WTC11 (cell line): ENCODE data around the gene CCDC71.

ENCODE experiments used
- ATF1 ChIP-seq: sonication (generic); formaldehyde crosslinking; IDR thresholded peaks from 2 replicates; pipeline ENCODE4 v1.8.1; 2023; ENCODE audit warnings: mild to moderate bottlenecking, moderate library complexity, missing genetic modification reagents
- JAZF1 ChIP-seq: fragments of 250-450 bp; sonication (Bioruptor Pico); IDR thresholded peaks from 2 replicates; pipeline ENCODE4 v1.9.0; 2021; ENCODE audit warnings: moderate library complexity, mild to moderate bottlenecking, inconsistent platforms
- NFATC4 ChIP-seq: fragments of 250-450 bp; sonication (Bioruptor Pico); IDR thresholded peaks from 2 replicates; pipeline ENCODE4 v1.9.0; 2021; ENCODE audit warnings: mild to moderate bottlenecking
- PREB ChIP-seq: sonication (generic); formaldehyde crosslinking; IDR thresholded peaks from 2 replicates; pipeline ENCODE4 v1.8.1; 2022; ENCODE audit warnings: mild to moderate bottlenecking, missing genetic modification reagents, moderate library complexity, borderline replicate concordance
- PRRX2 ChIP-seq: fragments of 250-450 bp; sonication (Bioruptor Pico); IDR thresholded peaks from 2 replicates; pipeline ENCODE4 v1.8.0; 2021; ENCODE audit warnings: mild to moderate bottlenecking
- RELA ChIP-seq: sonication (generic); formaldehyde crosslinking; IDR thresholded peaks from 2 replicates; pipeline ENCODE4 v1.8.1; 2022; ENCODE audit warnings: missing genetic modification reagents, mild to moderate bottlenecking, borderline replicate concordance
- SOX15 ChIP-seq: fragments of 250-450 bp; sonication (Bioruptor Pico); IDR thresholded peaks from 2 replicates; pipeline ENCODE4 v1.9.0; 2021; ENCODE audit warnings: mild to moderate bottlenecking
- SP1 ChIP-seq: sonication (generic); formaldehyde crosslinking; conservative IDR thresholded peaks from 2 replicates; pipeline ENCODE4 v1.8.1; 2022; ENCODE audit warnings: missing genetic modification reagents
- TEAD4 ChIP-seq: sonication (generic); formaldehyde crosslinking; IDR thresholded peaks from 2 replicates; pipeline ENCODE4 v1.8.0; 2022; ENCODE audit warnings: mild to moderate bottlenecking, missing genetic modification reagents
- USF2 ChIP-seq: sonication (generic); formaldehyde crosslinking; IDR thresholded peaks from 2 replicates; pipeline ENCODE4 v1.8.1; 2023; ENCODE audit warnings: mild to moderate bottlenecking, missing genetic modification reagents, moderate library complexity
- ZNF121 ChIP-seq: sonication (generic); formaldehyde crosslinking; IDR thresholded peaks from 2 replicates; pipeline ENCODE4 v1.8.0; 2023; ENCODE audit warnings: missing genetic modification reagents
- ZNF232 ChIP-seq: sonication (generic); formaldehyde crosslinking; IDR thresholded peaks from 2 replicates; pipeline ENCODE4 v1.8.0; 2022; ENCODE audit warnings: mild to moderate bottlenecking, missing genetic modification reagents
- ZNF263 ChIP-seq: sonication (generic); formaldehyde crosslinking; IDR thresholded peaks from 2 replicates; pipeline ENCODE4 v1.8.1; 2022; ENCODE audit warnings: low read depth, mild to moderate bottlenecking, moderate library complexity, missing genetic modification reagents
- TF ChIP-seq, protein P1 (sequence below): fragments of 200-600 bp; IDR thresholded peaks from 2 replicates; pipeline ENCODE4 v1.8.0; 2022; ENCODE audit warnings: antibody characterized with exemption

DNA sequence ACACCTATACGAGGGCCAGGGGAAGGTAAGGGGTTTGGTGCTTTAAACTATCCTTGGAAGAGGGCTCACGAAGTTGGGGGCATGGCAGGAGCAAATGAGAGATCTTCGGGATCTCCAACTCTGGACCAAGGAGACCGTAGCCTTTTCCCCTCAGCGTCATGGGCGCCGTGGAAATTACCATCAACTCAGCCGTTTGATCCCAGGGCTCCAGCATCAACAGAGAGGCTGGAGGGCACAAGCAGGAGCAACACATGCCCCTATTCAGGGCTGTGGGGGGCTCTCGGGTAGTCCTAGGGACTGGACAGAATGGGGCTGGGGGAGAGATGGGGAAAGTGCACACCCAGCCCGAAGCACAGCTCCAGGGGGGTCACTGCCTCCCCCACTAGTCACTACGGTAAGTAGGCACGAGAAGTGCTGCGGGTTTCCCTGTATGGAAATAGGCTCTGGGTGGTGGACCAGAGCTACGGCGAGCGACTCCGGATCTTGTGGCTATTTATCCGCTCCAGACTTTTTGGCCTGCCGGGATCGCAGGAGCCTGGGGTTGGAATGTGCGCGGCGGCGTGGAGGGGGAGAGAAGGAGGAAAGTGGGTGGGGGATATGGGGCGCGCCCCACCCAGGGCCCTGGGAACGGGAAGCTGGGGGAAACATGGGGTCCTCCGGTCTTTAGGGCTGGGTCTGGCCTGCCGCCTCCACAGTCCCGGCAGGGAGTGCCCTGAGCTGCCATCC is 32.7 kb downstream of the CCDC71 start:
- TF ChIP-seq PREB (CRISPR knock-in tag) (no peak), TEAD4 (CRISPR knock-in tag) (no peak), ZNF121 (CRISPR knock-in tag) (no peak), ZNF232 (CRISPR knock-in tag) (no peak), ZNF263 (CRISPR knock-in tag) (no peak), ATF1 (CRISPR knock-in tag) (no peak), USF2 (no peak), NFATC4 (no peak), JAZF1 (CRISPR knock-in tag) (no peak), PRRX2 (CRISPR knock-in tag) (no peak), SOX15 (no peak), RELA (no peak), SP1 (CRISPR knock-in tag) (peak; percentile 50)
- TF ChIP-seq, protein P1, sequence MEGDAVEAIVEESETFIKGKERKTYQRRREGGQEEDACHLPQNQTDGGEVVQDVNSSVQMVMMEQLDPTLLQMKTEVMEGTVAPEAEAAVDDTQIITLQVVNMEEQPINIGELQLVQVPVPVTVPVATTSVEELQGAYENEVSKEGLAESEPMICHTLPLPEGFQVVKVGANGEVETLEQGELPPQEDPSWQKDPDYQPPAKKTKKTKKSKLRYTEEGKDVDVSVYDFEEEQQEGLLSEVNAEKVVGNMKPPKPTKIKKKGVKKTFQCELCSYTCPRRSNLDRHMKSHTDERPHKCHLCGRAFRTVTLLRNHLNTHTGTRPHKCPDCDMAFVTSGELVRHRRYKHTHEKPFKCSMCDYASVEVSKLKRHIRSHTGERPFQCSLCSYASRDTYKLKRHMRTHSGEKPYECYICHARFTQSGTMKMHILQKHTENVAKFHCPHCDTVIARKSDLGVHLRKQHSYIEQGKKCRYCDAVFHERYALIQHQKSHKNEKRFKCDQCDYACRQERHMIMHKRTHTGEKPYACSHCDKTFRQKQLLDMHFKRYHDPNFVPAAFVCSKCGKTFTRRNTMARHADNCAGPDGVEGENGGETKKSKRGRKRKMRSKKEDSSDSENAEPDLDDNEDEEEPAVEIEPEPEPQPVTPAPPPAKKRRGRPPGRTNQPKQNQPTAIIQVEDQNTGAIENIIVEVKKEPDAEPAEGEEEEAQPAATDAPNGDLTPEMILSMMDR: no peak
